Lower leg skin (tissue), 4 donors: Measurements from ENCODE around the gene JAK1. TPM values are rescaled to one million over a fixed set of nuclear protein-coding genes. Genes with fewer than 3 reads are reported as not detected.

Source experiments
- DNase-seq, 2 donors: peaks; one replicate each; pipeline ENCODE4 v3.0.0-alpha.2; 2019; ENCODE audit warnings: low spot score in 2 of 2
- H3K4me3 ChIP-seq: fragments of 200-600 bp; sonication (generic); 2 replicates; pipeline ENCODE4 v1.5.1; 2017; ENCODE audit warnings: mild to moderate bottlenecking, low read depth; ENCODE audit not compliant: poor library complexity, severe bottlenecking
- POLR2A ChIP-seq, 2 donors: fragments of 450-650 bp; IDR thresholded peaks; one replicate each; pipeline ENCODE4 v1.6.1; 2016 to 2017; ENCODE audit warnings: antibody characterized with exemption in 2 of 2, mild to moderate bottlenecking in 1 of 2, moderate library complexity in 1 of 2
- WGBS, 2 donors: methylation state at CpG; one replicate each; pipeline ENCODE4 v1.1.5; 2018; 5-methylcytosine and 5-hydroxymethylcytosine counted together
- intact Hi-C: fragments of 100-400 bp; cut with DNase I; formaldehyde crosslinking; loops from one replicate; pipeline ENCODE4 v1.15.0; 2023; ENCODE audit warnings: low total_unique reads
- total RNA-seq, 4 donors: library from RNA; depleted of rRNA; stranded (reverse); fragments of >200 nt; gene quantifications; one replicate each; pipeline ENCODE4 v1.1.0, GENCODE V29; 2016
- TF ChIP-seq, protein P1 (sequence below), 3 donors: fragments of 450-650 bp; IDR thresholded peaks; one replicate each; pipeline ENCODE4 v1.5.1; 2016; ENCODE audit warnings: antibody characterized with exemption in 3 of 3, mild to moderate bottlenecking in 3 of 3, moderate library complexity in 2 of 3

The JAK1 gene
- total RNA-seq: 100 to 1,000 TPM in 3 of 4 donors, 10 to 100 TPM in 1; 97.1 to 159 (median 129) TPM

DNA sequence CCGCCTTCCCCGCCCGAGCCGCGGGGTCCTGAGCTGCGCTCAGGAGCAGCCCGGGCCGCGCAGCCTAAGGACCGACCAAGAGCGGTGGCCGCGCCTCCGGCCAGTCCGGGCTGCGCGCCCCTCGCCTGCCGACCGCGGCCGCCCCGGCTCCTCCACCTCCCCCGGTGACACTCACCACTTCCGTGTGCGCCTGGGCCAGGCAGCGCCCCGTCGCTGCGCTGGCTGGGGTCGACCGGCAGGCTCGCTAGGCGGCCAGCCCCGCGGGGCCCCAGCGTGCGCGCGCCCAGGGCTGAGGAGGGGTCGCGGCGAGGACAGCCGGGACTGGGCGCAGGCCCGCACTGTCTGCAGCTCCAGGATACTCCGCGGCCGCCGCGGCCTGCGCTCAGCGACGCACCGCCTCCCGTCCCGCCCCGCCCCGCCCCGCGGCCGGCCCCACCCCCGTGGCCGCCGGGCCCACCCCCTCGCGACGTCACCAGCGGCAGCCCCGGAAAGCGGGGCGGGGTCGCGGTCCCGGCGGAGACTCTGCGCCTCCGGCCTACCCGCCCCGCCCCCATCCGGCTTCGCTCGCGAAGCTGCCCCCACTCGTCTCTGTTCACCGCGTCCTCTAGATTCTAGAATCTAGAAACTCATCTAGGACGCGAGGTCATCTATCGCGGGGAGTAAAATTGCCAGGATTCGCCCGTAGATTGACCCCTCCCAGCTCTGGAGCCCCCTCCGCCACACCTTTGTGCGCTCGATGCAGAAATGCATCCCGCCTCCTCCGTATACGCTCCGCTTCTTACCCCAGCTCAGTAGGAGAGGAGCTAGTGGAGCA, at the start of gene JAK1:
TSS of gene JAK1 (minus strand) at position 392 of the 814 bp plus-strand sequence. CDS start 80,285 bp downstream, outside the sequence.
- peak within 1 kb of the TSS; percentile 93 for H3K4me3 ChIP-seq
- intact Hi-C loops: no loop called here
- DNase-seq: peak; percentile 63 to 96
- TF ChIP-seq POLR2A (IDR thresholded peaks at IDR 0.05): peak in 1 of 2 donors; percentile 89
- TF ChIP-seq, protein P1, sequence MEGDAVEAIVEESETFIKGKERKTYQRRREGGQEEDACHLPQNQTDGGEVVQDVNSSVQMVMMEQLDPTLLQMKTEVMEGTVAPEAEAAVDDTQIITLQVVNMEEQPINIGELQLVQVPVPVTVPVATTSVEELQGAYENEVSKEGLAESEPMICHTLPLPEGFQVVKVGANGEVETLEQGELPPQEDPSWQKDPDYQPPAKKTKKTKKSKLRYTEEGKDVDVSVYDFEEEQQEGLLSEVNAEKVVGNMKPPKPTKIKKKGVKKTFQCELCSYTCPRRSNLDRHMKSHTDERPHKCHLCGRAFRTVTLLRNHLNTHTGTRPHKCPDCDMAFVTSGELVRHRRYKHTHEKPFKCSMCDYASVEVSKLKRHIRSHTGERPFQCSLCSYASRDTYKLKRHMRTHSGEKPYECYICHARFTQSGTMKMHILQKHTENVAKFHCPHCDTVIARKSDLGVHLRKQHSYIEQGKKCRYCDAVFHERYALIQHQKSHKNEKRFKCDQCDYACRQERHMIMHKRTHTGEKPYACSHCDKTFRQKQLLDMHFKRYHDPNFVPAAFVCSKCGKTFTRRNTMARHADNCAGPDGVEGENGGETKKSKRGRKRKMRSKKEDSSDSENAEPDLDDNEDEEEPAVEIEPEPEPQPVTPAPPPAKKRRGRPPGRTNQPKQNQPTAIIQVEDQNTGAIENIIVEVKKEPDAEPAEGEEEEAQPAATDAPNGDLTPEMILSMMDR (IDR thresholded peaks at IDR 0.05): no peak
- WGBS, 2 donors: 0 to 1% methylated on average over 25 to 31 of the region's 100 CpGs

DNA sequence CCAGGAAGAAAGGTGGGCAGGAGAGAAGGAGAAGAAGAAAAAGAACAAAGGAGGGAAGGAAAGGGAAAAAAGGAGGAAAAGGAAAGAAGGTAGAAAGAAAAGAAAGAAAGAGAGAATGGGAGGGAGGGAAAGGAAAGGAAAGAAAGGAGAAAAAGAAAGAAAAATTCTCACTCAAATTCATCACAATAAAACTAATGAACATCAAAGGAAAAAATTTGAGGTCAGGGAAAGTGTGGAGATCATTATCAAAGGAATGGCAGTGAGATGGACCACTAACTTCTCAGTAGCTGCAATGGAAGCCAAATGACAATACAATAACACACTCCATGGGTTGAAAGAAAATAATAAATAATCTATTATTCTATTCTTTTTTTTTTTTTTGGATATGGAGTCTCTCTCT, 48.0 kb upstream of the JAK1 start:
- no peak overlapping the region for H3K4me3 ChIP-seq
- TF ChIP-seq POLR2A (IDR thresholded peaks at IDR 0.05): no peak
- TF ChIP-seq, protein P1 (IDR thresholded peaks at IDR 0.05): no peak
- DNase-seq: no peak
- intact Hi-C loops: loop anchor here (10.0 kb wide), 1 partner anchor 330 kb away; no protein-coding TSS in a partner anchor

DNA sequence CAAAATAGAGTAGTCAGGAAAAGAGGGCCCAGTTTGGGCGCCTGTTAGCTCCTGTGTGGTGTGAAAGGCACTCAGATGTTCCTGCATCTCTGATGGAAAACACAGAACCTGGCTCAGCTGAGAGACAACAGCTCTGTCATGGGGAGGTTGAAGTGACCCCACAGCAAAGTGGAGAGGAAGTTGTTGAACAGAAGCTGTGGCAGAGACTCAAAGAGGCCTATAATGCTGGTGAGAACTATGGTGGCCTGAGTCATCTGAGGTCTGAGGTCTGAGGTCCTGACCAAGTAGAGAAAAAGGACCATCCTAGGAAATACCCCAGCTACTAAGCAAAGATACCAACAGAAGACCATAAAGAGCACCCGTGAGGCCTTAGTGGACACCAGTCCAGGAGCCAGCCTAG, 45.6 kb upstream of the JAK1 start:
- no peak overlapping the region for H3K4me3 ChIP-seq
- WGBS, 2 donors: 91 to 94% methylated on average over 2 of the region's 2 CpGs
- no peak for DNase-seq
- intact Hi-C loops: loop anchor here (10.0 kb wide), 1 partner anchor 327 kb away; no protein-coding TSS in a partner anchor
- TF ChIP-seq POLR2A (IDR thresholded peaks at IDR 0.05): no peak
- TF ChIP-seq, protein P1 (IDR thresholded peaks at IDR 0.05): no peak

DNA sequence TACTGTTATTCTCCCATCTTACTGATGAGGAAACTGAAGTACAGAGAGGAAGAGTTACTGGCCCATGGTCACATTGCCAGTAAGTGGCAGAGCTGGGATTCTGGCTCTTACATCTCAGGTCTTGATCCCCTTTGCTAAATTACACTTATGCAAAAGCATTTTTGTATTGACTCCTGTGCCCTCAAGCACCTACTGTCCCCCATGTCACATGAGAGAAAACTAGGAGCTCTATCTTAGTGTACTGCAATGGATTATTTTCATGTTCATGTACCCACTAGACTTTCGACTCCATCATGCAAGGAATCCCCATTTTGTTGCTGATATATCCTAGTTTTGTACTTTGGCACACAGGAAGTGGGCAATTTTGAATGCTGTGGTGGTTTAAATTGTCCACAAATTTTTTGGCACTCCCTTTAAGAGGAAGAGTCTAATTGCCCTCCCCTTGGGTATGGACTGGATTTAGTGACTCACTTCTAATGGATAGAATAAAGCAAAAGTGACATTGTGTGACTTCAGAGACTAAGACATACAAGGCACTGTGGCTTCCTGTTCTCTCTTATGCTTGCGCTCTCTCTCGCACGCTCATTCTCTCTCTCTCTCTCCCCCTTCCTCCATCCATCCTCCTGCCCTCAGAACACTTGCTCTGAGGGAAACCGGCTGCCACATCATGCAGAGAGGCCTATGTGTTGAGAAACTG, 43.5 kb upstream of the JAK1 start:
- intact Hi-C loops: loop anchor here (10.0 kb wide), 1 partner anchor 325 kb away; no protein-coding TSS in a partner anchor
- WGBS, 2 donors: 93 to 96% methylated on average over 5 of the region's 5 CpGs
- DNase-seq: no peak
- H3K4me3 ChIP-seq: no peak overlapping the region
- no peak for TF ChIP-seq POLR2A (IDR thresholded peaks at IDR 0.05)
- TF ChIP-seq, protein P1 (IDR thresholded peaks at IDR 0.05): no peak

DNA sequence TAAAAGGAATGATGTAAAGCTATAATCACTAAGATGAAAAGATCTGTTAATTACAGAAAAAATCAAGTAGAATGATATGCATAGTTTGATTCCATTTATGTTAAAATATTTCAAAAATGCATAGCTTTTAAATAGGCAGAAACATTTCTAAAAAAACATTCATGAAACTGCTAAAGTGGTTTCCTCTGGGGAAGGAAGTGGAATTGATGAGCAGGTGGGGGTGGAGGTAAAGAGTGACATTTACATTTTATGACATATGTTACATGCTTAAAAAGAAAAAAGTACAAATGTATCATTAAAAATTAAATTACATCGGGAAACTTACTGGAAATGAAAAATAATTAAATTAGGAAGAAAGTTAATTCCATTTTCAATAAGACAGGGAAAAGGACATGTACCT, 42.8 kb upstream of the JAK1 start:
- intact Hi-C loops: no loop called here
- TF ChIP-seq, protein P1 (IDR thresholded peaks at IDR 0.05): no peak
- TF ChIP-seq POLR2A (IDR thresholded peaks at IDR 0.05): no peak
- 82 to 83% methylated on average over 1 of the region's 1 CpG for WGBS, 2 donors
- DNase-seq: no peak
- H3K4me3 ChIP-seq: no peak overlapping the region
